DND-41 (cell line): ENCODE measurements around the gene SLC17A1.

Source experiments
- CTCF ChIP-seq: IDR thresholded peaks from 2 replicates; pipeline ENCODE4 v1.5.1; 2012; ENCODE audit warnings: borderline replicate concordance, low read length, moderate library complexity, mild to moderate bottlenecking; ENCODE audit not compliant: poor library complexity, severe bottlenecking; ENCODE audit errors: extremely low read depth
- EZH2 ChIP-seq: IDR thresholded peaks from 3 replicates; pipeline ENCODE4 v1.6.1; 2012; ENCODE audit warnings: borderline replicate concordance, low read depth, mild to moderate bottlenecking, moderate library complexity, low read length, inconsistent platforms; ENCODE audit not compliant: severe bottlenecking

- no peak for TF ChIP-seq EZH2
- no peak for TF ChIP-seq CTCF
These were observed 80.9 kb downstream of the SLC17A1 start for GRCh38 chr6:25750906-25751305.
